A549 treated with DMSO at 1 μM for 4 hours (cell line): ENCODE data around the gene ADH1A. TPM values are rescaled to one million over a fixed set of nuclear protein-coding genes. Genes with fewer than 3 reads are reported as not detected.

Source experiments
- total RNA-seq: library from RNA; stranded (reverse); fragments of 200-300 nt; extraction: Qiagen RNA extraction; gene quantifications from 5 replicates; pipeline ENCODE4 v1.2.3, GENCODE V29; 2022; ENCODE audit warnings: low read depth

The ADH1A gene
- total RNA-seq = not detected in 5 replicates

GRCh38 chr4:99290848-99291786 is at the start of gene ADH1A:
Gene ADH1A (minus strand): TSS chr4:99290985. CDS start chr4:99290914, 71 bp downstream.

DNA sequence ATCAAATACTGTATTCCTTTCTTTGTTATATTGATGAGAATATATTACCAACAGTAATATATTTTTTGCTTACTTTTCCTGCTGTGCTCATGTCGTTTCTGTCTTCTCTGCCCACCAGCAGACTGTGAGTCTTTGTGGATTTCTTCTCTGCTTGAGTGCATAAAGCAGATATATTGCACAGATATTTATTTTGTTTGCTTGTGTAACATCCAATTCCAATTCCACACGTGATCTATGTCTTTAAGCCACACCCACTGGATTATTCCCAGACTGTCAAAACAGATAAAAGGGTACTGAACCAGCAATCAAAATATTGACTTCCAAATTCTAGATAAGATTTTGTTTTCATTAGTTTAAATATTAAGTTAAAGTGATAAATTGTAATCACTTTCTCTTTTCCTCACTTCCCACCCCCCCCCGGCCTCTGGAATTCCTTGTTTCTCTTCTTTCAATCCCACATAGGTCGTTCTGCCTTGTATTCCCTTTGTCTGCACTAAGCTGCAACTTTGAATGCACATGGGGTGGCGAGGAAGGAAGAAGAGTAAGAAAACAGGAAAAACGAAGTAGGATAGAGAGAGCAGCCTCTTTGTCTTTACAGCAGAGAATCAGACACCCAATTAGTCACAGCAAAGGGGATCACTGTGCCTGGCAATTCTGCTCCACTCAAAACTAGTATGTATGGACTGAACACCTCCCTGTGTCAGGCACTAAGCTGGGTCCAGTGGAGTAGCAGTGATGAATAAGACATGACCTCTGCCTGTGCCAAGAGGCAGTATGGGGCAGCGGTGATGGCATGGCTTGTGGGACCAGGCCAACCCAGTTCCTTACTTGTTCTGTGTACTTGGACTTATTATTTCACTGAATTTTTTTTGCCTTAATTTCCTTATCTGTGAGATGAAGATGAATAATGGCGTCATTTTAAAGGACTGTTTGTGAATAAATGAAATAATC is 30.7 kb upstream of the ADH1A start, which contains the start of gene ADH1B:
Gene ADH1B, minus strand, starts transcription at position 161 of the 951 bp plus-strand sequence. Its CDS starts 70 bp downstream, at position 91.

Other genes starting within 250 kb of the ADH1A start
- 97.0 to 141 TPM (median 106 TPM) in 5 replicates for gene ADH5, start 202.2 kb downstream of the ADH1A start, total RNA-seq
- gene ADH4, start 146.7 kb downstream of the ADH1A start, total RNA-seq = not detected in 5 replicates
- gene ADH6, start 71.7 kb downstream of the ADH1A start, total RNA-seq = 0.05 to 0.06 TPM in 2 of 5 replicates, not detected in the others
- gene ADH1B, start 30.4 kb upstream of the ADH1A start, total RNA-seq = not detected in 5 replicates
- gene ADH1C, start 61.8 kb upstream of the ADH1A start, total RNA-seq = not detected in 5 replicates
- not detected in 5 replicates for gene ADH7, start 144.4 kb upstream of the ADH1A start, total RNA-seq
- gene C4orf17, start 220.0 kb upstream of the ADH1A start, total RNA-seq = not detected in 5 replicates